GM23338 (cell line): ENCODE results near the gene NKAIN2. TPM values are rescaled to one million over a fixed set of nuclear protein-coding genes. Genes with fewer than 3 reads are reported as not detected.

ENCODE experiments used
- ATAC-seq: fragments of 200-7000 bp; cut with Tn5 transposase; 3 replicates; pipeline ENCODE4 v1.9.1; 2020
- DNase-seq: peaks from one replicate; pipeline ENCODE4 v3.0.0-alpha.2; 2015; ENCODE audit warnings: low spot score
- H2AFZ ChIP-seq: fragments of 200-600 bp; sonication (generic); 2 replicates; pipeline ENCODE4 v1.8.0; 2016; ENCODE audit warnings: antibody characterized with exemption, mild to moderate bottlenecking, moderate library complexity
- H3F3A ChIP-seq: fragments of 200-600 bp; sonication (generic); replicated peaks from 2 replicates; pipeline ENCODE4 v1.8.0; 2017; ENCODE audit warnings: antibody characterized with exemption, mixed run types, low read depth
- H3K27ac ChIP-seq: fragments of 200-600 bp; sonication (generic); 2 replicates; pipeline ENCODE4 v1.6.1; 2016; ENCODE audit warnings: low read depth
- H3K27me3 ChIP-seq: fragments of 200-600 bp; sonication (generic); 2 replicates; pipeline ENCODE4 v1.8.0; 2016; ENCODE audit warnings: mild to moderate bottlenecking, mixed run types, moderate library complexity; ENCODE audit not compliant: insufficient read depth
- H3K36me3 ChIP-seq: fragments of 200-600 bp; sonication (generic); 2 replicates; pipeline ENCODE4 v1.8.0; 2016; ENCODE audit warnings: mild to moderate bottlenecking; ENCODE audit not compliant: insufficient read depth
- H3K4me1 ChIP-seq: fragments of 200-600 bp; sonication (generic); 2 replicates; pipeline ENCODE4 v1.8.0; 2016; ENCODE audit warnings: mild to moderate bottlenecking, moderate library complexity; ENCODE audit not compliant: insufficient read depth
- H3K4me2 ChIP-seq: fragments of 200-600 bp; sonication (generic); 2 replicates; pipeline ENCODE4 v1.7.1; 2017; ENCODE audit warnings: mixed run types
- H3K4me3 ChIP-seq: fragments of 200-600 bp; sonication (generic); 2 replicates; pipeline ENCODE4 v1.6.1; 2016; ENCODE audit warnings: mixed run types
- H3K79me2 ChIP-seq: fragments of 200-600 bp; sonication (generic); replicated peaks from 2 replicates; pipeline ENCODE4 v1.8.0; 2017; ENCODE audit warnings: mild to moderate bottlenecking; ENCODE audit not compliant: insufficient read depth
- H3K9me2 ChIP-seq: fragments of 200-600 bp; sonication (generic); 2 replicates; pipeline ENCODE4 v1.8.0; 2017; ENCODE audit not compliant: insufficient read depth
- H4K20me1 ChIP-seq: fragments of 200-600 bp; sonication (generic); replicated peaks from 2 replicates; pipeline ENCODE4 v1.8.0; 2017; ENCODE audit warnings: mild to moderate bottlenecking; ENCODE audit not compliant: insufficient read depth
- H3K27ac Mint-ChIP-seq: 2 replicates; pipeline ENCODE4 v1.8.0; 2020; ENCODE audit warnings: inconsistent platforms, mild to moderate bottlenecking, moderate library complexity, mixed read lengths
- H3K27me3 Mint-ChIP-seq: 3 replicates; pipeline ENCODE4 v1.8.0; 2022; ENCODE audit warnings: low read depth, mild to moderate bottlenecking, moderate library complexity, mixed read lengths, inconsistent platforms; ENCODE audit not compliant: insufficient read depth, poor library complexity
- H3K36me3 Mint-ChIP-seq: 3 replicates; pipeline ENCODE4 v1.8.0; 2021; ENCODE audit warnings: low read depth, mild to moderate bottlenecking, inconsistent platforms, moderate library complexity, mixed read lengths
- H3K4me1 Mint-ChIP-seq: 3 replicates; pipeline ENCODE4 v1.8.0; 2020; ENCODE audit warnings: mild to moderate bottlenecking, inconsistent platforms, mixed read lengths
- H3K4me3 Mint-ChIP-seq: 3 replicates; pipeline ENCODE4 v1.8.0; 2021; ENCODE audit warnings: moderate library complexity, mild to moderate bottlenecking, inconsistent platforms, mixed read lengths
- H3K9me3 Mint-ChIP-seq: 3 replicates; pipeline ENCODE4 v1.8.0; 2020; ENCODE audit warnings: moderate library complexity, mild to moderate bottlenecking, inconsistent platforms, mixed read lengths
- CREB1 ChIP-seq: fragments of 250-450 bp; sonication (Bioruptor Pico); IDR thresholded peaks from 2 replicates; pipeline ENCODE4 v1.5.0; 2020; ENCODE audit warnings: low read depth, mild to moderate bottlenecking, moderate library complexity
- EZH2 ChIP-seq: fragments of 200-600 bp; sonication (generic); IDR thresholded peaks from one replicate; pipeline ENCODE4 v1.8.0; 2017; ENCODE audit warnings: antibody characterized with exemption, mild to moderate bottlenecking, low read depth; ENCODE audit not compliant: unreplicated experiment
- JUNB ChIP-seq: IDR thresholded peaks from one replicate; pipeline ENCODE4 v1.6.1; 2016; ENCODE audit warnings: antibody characterized with exemption; ENCODE audit not compliant: unreplicated experiment
- POLR2AphosphoS5 ChIP-seq: IDR thresholded peaks from 2 replicates; pipeline ENCODE4 v1.6.1; 2016; ENCODE audit warnings: antibody characterized with exemption, low read depth
- REST ChIP-seq: IDR thresholded peaks from one replicate; pipeline ENCODE4 v1.6.1; 2018; ENCODE audit warnings: antibody characterized with exemption; ENCODE audit not compliant: unreplicated experiment
- ZNF462 ChIP-seq: fragments of 250-450 bp; sonication (Bioruptor Pico); IDR thresholded peaks from 2 replicates; pipeline ENCODE4 v1.5.0; 2020; ENCODE audit warnings: mild to moderate bottlenecking, moderate library complexity
- polyA plus RNA-seq: library from polyadenylated mRNA; unstranded; fragments of >200 nt; fragmentation: Nextera tagmentation; extraction: Ambion mirVana; gene quantifications from 2 replicates; pipeline ENCODE4 v1.2.1, GENCODE V29; 2016
- total RNA-seq: library from RNA; depleted of rRNA; stranded (reverse); fragments of >200 nt; shearing (Covaris generic); gene quantifications from 2 replicates; pipeline ENCODE4 v1.2.3, GENCODE V29; 2014
- TF ChIP-seq, protein P1 (sequence below): IDR thresholded peaks from 2 replicates; pipeline ENCODE4 v1.6.1; 2016; ENCODE audit warnings: antibody characterized with exemption

NKAIN2 gene
- total and polyA plus RNA-seq, 2 experiments from 2014 or later: 0.39 to 1.1 TPM

- Histone ChIP-seq H3K27me3 (no peaks in the 10 kb centered on the region), H4K20me1 (no peaks in the 10 kb centered on the region), H3F3A (no peaks in the 10 kb centered on the region), H3K9me2 (no peaks in the 10 kb centered on the region; the same call in 1 of the 2 replicates), H2AFZ (no peak overlapping the region), H3K4me3 (no peak overlapping the region), H3K27ac (no peak overlapping the region), H3K36me3 (no peaks in the 10 kb centered on the region), H3K79me2 (no peaks in the 10 kb centered on the region), H3K4me1 (no peaks in the 10 kb centered on the region), H3K4me2 (no peak overlapping the region)
- Mint-ChIP-seq H3K4me3 (no peak overlapping the region), H3K36me3 (peaks cover 9% of the 10 kb centered on the region), H3K27ac (no peak overlapping the region), H3K27me3 (peaks cover 2% of the 10 kb centered on the region), H3K4me1 (peaks cover 12% of the 10 kb centered on the region; the same call in 2 of the 3 replicates), H3K9me3 (peaks cover 15% of the 10 kb centered on the region)
- no peak for TF ChIP-seq JUNB
- TF ChIP-seq, protein P1, sequence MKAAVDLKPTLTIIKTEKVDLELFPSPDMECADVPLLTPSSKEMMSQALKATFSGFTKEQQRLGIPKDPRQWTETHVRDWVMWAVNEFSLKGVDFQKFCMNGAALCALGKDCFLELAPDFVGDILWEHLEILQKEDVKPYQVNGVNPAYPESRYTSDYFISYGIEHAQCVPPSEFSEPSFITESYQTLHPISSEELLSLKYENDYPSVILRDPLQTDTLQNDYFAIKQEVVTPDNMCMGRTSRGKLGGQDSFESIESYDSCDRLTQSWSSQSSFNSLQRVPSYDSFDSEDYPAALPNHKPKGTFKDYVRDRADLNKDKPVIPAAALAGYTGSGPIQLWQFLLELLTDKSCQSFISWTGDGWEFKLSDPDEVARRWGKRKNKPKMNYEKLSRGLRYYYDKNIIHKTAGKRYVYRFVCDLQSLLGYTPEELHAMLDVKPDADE: no peak
- no peak for TF ChIP-seq POLR2AphosphoS5
- no peak for TF ChIP-seq ZNF462 (CRISPR knock-in tag)
- TF ChIP-seq REST: no peak
- TF ChIP-seq EZH2: no peak
- TF ChIP-seq CREB1 (CRISPR knock-in tag): no peak
- ATAC-seq: no peak
- DNase-seq: no peak
Observed at GRCh38 chr6:124303971-124304370, 500.3 kb downstream of the NKAIN2 start.
